Measurements from ENCODE around the gene PCSK4. TPM values are rescaled to one million over a fixed set of nuclear protein-coding genes. Genes with fewer than 3 reads are reported as not detected.
"Not testable (repeated sequence)": the region's sequence is repeated elsewhere in the genome, so short reads cannot be mapped to it uniquely, and the experiment has no call there.

Gene PCSK4
- total and polyA plus RNA-seq, 2 donors: 1.6 to 2.7 TPM

DNA sequence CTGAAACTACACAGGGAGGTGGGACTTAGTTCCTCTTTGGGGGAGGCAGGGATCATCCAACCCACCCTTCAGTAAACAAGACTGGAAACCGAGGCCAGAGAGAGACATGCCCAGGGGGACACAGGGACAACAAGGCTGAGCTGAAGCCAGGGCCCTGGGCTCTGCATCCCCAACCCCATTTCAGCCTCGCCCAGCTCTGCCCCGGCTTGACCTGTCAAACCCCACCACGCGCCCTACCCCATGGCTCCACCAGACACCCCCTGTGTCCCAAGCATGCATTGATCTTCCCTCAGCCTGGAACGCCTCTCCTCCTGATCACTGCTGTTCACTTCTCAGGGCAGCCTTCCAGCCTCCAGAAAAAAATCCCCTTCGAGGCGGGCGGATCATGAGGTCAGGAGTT is 42.2 kb downstream of the PCSK4 start:
- H3K4me1 ChIP-seq (ENCODE audit: insufficient read depth): peaks cover 5% of the 10 kb centered on the region

DNA sequence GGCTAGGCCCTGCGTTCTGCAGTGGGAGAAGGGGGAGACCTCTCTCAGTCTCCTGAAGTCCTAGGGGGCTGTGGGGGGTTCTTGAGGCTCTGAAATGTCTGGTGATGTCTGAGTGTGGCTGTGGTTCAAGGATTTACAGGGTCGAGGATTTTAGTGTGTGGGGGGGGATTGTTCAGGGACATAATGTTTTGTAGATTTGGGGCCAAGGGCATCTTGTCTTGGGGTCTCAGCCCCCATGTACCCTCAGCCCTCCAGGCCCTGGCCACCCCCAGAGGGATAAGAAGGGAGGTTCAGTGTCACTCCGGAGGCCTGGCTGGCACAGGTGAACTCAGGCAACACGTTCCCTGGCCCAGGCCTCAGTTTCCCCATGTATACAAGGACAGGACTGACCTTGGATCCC is 42.6 kb downstream of the PCSK4 start:
- 26% methylated on average over 4 of the region's 4 CpGs for WGBS
- Histone ChIP-seq H3K36me3 (ENCODE audit: insufficient read depth) (no peaks in the 10 kb centered on the region), H3K4me1 (ENCODE audit: insufficient read depth) (peaks cover 5% of the 10 kb centered on the region), H3K4me3 (ENCODE audit: low read depth, low read length) (no peak overlapping the region), H3K27ac (ENCODE audit: low read depth) (no peak overlapping the region)
- DNase-seq (ENCODE audit: extremely low spot score): no peak

More for the DNA sequence above, 42.2 kb downstream of the PCSK4 start:
- no peak overlapping the region for H3K27ac ChIP-seq (ENCODE audit: low read depth)
- DNase-seq (ENCODE audit: extremely low spot score): no peak
- H3K4me3 ChIP-seq (ENCODE audit: low read depth, low read length): no peak overlapping the region
- H3K36me3 ChIP-seq (ENCODE audit: insufficient read depth): no peaks in the 10 kb centered on the region
- WGBS: 86% methylated on average over 9 of the region's 9 CpGs

DNA sequence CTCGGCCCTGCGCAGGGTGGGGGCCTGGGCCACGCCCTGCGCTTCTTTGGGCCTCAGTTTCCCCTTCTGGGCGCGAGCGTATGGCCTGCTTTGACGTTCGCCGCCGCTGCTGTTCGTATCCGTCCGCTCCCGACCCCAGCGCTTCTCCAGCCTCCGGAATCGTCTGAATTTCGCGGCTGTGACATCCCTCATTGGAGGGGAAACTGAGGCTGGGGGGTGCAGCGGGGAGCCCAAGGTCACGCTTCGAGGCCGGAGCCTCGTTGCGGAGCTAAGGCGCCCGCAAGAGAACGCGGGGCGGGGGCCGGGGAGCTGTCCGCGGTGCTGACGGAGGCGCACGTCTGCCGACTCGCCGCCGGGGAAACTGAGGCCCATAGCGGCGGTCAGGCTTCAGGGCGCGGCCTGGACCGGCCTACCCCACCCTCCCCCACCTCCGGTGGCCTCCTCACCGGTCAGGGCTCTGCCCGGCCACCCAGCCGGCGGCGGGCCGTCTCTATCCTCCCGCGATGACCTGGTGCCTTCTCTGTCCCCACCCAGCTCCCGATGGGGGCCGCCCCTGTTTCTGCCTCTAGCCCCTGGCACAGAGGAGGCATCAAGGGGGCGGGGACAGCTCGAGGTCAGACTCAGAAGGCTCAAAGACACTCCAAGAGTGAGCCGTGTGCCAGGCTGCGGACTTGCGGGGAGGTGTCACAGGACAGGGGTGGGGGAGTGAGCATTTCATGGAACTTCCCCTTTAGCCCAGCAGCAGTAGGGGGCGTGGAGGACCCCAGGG is 43.3 kb downstream of the PCSK4 start:
- H3K4me1 ChIP-seq (ENCODE audit: insufficient read depth): peaks cover 5% of the 10 kb centered on the region
- no peak overlapping the region for H3K27ac ChIP-seq (ENCODE audit: low read depth)
- H3K4me3 ChIP-seq (ENCODE audit: low read depth, low read length): no peak overlapping the region
- WGBS: 4% methylated on average over 63 of the region's 63 CpGs
- H3K36me3 ChIP-seq (ENCODE audit: insufficient read depth): no peaks in the 10 kb centered on the region
- no peak for DNase-seq (ENCODE audit: extremely low spot score)

DNA sequence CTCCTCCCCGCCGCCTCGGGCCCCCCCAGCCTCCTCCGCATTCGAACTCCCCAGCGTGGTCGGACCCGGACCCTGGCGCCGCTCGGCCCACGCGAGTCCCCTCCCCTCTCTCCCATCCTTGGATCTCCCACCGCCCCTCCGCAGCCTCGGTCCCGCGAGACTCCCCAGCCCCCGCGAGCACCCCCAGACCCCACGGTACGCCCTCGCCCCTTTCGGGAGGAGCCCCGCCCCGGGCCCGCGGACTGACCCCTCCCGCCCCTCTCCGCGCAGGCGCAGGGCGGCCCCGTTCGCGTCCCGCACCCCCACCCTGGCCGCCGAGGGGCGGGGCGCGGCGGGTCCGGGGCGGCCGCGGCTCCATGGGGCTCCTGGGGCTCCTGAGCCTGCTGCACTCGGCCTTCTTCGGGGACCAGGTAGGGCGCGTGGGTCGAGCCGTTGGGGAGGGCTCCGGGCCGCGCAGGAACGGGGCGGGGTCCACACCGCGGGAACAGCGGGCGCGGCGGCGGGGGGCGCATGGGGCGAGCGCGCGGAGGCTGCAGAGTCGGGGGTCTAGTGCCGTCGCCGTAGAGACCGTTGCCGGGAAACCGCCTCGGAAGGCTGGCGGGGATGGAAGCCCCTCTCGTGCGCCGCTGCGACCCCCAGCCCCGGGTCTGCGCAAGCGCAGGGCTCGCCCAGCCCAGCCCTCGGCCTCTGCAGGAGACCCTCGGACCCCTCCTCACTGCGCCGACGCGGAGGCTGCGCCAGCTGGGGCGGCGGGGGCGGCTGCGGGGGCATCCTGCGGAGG is 44.0 kb downstream of the PCSK4 start:
- Histone ChIP-seq H3K4me3 (ENCODE audit: low read depth, low read length) (peak overlapping the region; percentile 27), H3K27ac (ENCODE audit: low read depth) (no peak overlapping the region), H3K4me1 (ENCODE audit: insufficient read depth) (peaks cover 5% of the 10 kb centered on the region), H3K36me3 (ENCODE audit: insufficient read depth) (no peaks in the 10 kb centered on the region)
- DNase-seq (ENCODE audit: extremely low spot score): no peak
- 1% methylated on average over 99 of the region's 99 CpGs for WGBS

DNA sequence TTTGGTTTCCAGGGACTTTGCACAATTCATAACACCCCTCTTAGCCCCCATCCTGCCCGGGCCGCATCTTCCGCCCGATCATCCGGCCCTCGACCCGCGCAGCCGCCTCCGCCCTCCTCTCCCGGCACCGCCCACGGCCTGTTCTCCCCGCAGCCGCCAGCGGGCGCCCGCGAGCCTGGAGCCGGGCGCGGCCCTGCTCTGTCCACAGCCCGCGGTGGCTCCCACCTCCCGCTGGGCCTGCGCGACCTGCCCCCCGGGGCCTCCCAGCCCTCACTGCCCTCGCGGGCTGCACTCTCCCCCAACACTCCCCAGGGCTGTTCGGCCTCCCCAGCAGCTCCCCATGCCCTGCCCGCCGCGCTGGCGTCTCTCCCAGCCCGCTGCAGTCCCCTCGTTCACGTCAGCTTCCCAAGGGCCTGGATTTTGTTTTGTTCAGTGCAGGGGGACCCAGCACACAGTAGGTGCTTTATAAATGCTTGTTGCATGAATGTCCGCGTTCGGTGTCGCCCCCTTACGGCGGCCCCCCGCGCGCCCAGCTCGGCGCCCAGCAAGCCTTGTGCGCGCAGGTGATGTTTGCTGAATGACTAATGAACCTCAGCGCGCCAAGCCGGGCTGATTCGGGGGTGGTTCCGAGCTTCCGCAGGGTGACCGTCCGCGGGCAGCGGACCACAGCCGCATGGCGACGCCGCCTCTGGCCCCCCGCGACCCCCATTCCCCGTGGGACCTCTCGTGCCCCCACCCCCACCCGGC is 44.8 kb downstream of the PCSK4 start:
- no peak for DNase-seq (ENCODE audit: extremely low spot score)
- WGBS: 2% methylated on average over 70 of the region's 70 CpGs
- Histone ChIP-seq H3K36me3 (ENCODE audit: insufficient read depth) (peaks cover 4% of the 10 kb centered on the region), H3K4me1 (ENCODE audit: insufficient read depth) (peaks cover 5% of the 10 kb centered on the region), H3K4me3 (ENCODE audit: low read depth, low read length) (peak overlapping the region; percentile 28), H3K27ac (ENCODE audit: low read depth) (no peak overlapping the region)

DNA sequence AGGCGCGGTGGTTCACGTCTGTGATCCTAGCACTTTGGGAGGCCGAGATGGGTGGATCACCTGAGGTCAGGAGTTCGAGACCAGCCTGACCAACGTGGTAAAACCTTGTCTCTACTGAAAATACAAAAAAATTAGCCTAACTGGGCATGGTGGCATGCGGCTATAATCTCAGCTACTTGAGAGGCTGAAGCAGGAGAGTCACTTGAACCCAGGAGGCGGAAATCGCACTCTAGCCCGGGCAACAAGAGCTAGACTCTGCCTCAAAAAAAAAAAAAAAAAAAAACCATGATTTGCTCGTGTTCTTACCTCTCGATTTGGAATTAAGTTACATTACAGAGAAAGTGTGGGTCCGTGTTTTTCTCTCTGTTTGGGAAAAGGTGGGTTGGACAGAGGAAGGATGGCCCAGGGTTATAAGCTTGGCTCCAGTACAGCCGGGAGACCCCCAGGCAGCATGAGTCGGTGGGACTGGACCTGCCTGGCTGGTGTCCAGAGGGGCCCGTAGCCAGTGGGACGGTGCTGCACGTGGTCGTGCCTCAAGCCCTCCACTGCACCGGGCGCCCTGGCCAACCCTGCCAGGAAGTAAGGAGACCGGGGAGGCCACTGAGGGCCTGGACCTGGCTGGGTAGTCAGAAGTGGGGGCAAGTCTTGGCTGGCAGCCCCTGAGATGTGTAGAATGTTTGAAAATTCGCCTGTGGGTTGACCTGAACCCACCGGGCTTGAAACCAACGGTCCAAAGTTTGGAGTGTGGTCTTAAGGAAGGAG is 48.3 kb downstream of the PCSK4 start:
- no peak overlapping the region for H3K4me3 ChIP-seq (ENCODE audit: low read depth, low read length)
- DNase-seq (ENCODE audit: extremely low spot score): no peak
- peaks cover 4% of the 10 kb centered on the region for H3K36me3 ChIP-seq (ENCODE audit: insufficient read depth)
- H3K4me1 ChIP-seq (ENCODE audit: insufficient read depth): peaks cover 5% of the 10 kb centered on the region
- WGBS: 84% methylated on average over 25 of the region's 25 CpGs
- no peak overlapping the region for H3K27ac ChIP-seq (ENCODE audit: low read depth)

DNA sequence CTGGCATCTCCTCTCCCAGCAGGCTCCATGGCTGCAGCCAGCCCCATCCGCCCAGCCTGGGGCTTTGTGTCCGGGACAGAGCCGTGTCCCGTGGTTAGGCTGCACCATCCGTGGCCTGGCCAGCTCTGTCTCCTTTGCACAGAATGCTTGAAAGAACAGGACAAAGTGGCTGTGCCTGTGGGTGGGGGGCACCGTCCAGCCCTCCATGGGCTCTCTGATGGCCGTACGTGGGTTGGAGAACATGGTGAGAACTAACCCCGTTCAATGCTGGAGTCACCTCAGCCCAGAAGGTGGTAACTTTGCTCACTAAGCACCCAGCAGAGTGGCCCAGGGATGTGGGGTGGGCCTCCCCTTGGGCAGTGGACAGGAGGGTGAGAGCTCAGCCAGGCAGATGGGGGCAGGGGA is 49.1 kb downstream of the PCSK4 start:
- H3K27ac ChIP-seq (ENCODE audit: low read depth): no peak overlapping the region
- DNase-seq (ENCODE audit: extremely low spot score): no peak
- H3K36me3 ChIP-seq (ENCODE audit: insufficient read depth): peaks cover 4% of the 10 kb centered on the region
- H3K4me3 ChIP-seq (ENCODE audit: low read depth, low read length): no peak overlapping the region
- WGBS: 92% methylated on average over 9 of the region's 9 CpGs
- peaks cover 3% of the 10 kb centered on the region for H3K4me1 ChIP-seq (ENCODE audit: insufficient read depth)

DNA sequence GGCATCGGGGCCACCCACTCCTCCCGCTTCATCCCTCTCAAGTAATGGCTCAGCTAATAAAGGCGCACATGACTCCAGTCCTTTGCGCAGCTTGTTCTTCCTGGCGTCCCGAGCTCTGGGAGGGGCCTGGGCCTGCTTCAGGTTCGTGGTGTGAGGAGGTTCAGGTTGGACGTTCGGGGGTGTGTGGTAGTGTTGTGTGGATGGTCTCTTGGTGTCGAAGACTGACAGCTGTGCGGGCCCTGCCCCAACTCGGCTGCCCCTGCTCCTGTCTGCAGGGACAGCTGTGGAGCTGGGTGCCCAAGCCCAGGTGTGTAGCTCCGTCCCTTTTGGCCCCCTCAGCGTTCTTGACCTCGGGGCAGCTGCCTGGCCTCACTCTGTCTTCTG is 49.7 kb downstream of the PCSK4 start:
- no peak for DNase-seq (ENCODE audit: extremely low spot score)
- 87% methylated on average over 15 of the region's 15 CpGs for WGBS
- peaks cover 2% of the 10 kb centered on the region for H3K4me1 ChIP-seq (ENCODE audit: insufficient read depth)
- no peak overlapping the region for H3K4me3 ChIP-seq (ENCODE audit: low read depth, low read length)
- no peak overlapping the region for H3K27ac ChIP-seq (ENCODE audit: low read depth)
- peaks cover 4% of the 10 kb centered on the region for H3K36me3 ChIP-seq (ENCODE audit: insufficient read depth)

DNA sequence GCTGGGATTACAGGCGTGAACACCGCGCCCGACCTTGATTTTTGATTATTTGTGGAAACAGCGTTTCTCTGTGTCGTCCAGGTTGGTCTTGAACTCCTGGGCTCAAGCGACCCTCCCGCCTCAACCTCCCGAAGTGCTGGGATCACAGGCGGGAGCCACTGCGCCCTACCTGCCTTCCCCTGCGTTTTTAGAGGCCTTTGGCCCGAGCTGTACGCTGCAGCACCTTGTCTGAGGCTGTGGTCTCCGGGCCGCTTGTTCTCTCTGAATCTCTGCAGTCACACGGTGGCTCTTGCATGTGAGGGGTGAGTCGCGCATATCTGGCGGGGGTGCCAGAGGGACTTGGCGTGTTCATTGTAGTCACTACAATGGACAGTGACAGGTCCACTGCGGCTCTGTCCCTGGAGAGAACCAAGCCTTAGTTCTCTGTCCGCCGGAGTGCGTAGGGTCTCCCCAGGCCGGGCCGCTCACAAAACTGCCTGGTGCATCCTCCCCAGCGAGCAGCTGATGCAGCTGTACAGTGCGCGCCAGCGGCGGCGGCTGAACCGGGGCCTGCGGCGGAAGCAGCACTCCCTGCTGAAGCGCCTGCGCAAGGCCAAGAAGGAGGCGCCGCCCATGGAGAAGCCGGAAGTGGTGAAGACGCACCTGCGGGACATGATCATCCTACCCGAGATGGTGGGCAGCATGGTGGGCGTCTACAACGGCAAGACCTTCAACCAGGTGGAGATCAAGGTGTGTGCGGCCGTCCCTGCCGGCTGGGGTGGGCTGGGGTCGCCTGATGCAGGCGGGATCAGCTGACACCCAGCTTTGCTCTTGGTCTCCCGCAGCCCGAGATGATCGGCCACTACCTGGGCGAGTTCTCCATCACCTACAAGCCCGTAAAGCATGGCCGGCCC is 50.4 kb downstream of the PCSK4 start:
- not testable (repeated sequence) for H3K27ac ChIP-seq (ENCODE audit: low read depth); DNase-seq (ENCODE audit: extremely low spot score); H3K4me1 ChIP-seq (ENCODE audit: insufficient read depth); H3K36me3 ChIP-seq (ENCODE audit: insufficient read depth); H3K4me3 ChIP-seq (ENCODE audit: low read depth, low read length)
- 82% methylated on average over 57 of the region's 57 CpGs for WGBS

DNA sequence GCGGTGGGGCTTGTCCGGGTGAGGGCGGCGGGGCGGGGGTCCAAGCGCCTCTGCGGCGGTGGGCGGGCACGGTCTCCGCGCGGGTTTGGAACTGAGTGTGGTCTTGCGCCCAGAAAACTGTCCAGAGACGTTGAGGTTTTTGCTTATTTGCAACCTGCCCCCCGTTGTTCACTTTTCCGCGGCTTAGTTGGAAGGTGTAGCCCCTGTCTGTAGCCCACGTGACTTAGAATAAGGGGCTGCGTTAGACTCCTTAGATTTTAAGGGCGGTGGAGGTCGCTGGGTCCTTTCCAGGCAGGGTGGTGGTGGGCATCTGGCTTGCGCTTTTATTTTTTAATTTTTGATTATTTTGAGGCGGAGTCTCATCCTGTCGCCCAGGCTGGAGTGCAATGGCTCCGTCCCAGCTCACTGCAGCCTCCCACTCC is 51.2 kb downstream of the PCSK4 start:
- no peak overlapping the region for H3K27ac ChIP-seq (ENCODE audit: low read depth)

DNA sequence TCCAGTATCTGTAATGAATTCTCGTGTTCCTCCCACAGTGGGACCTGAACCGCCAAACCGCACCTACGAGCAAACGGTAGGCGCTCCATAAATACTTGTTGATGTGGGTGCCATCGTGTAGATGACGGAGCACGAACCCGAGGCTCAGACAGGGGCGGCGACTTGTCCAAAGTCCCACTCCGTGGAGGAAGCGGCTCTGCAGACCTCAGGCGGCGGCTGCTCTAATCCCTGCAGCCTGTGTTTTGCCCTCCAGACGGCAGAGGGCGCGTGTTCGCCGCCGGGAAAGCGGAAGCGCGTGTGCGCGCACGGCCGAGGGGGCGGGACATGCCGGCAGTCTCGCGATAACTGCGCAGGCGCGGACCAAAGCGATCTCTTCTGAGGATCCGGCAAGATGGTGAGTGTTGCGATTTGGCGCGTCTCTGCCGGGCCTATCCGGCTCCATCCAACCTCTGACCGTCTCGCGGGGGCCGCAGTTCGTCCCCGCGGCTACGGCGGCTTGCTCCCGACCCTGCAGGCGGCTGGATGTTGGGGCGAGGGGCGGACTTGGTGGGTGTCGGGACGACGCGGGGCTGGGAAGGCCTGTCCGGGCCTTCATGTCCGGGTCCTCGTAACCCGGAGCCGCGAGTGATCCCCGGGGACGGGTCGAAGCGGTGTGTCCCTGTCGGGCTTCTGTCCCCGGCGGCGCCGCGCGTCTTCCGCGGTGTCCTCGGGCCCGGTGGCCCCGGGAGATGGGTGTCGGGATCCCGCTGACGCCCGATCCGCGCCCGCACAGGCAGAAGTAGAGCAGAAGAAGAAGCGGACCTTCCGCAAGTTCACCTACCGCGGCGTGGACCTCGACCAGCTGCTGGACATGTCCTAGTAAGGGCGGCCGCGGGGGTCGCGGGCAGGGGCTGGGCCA is 51.9 kb downstream of the PCSK4 start, which contains the start of gene RPS15:
Gene RPS15 (plus strand): TSS at position 362 of the 898 bp plus-strand sequence. CDS start 30 bp downstream, at position 392.
- no peaks in the 10 kb centered on the region for H3K4me1 ChIP-seq (ENCODE audit: insufficient read depth)
- H3K4me3 ChIP-seq (ENCODE audit: low read depth, low read length): peak within 1 kb of the TSS; percentile 95
- DNase-seq (ENCODE audit: extremely low spot score): peak; percentile 84
- peak within 1 kb of the TSS; percentile 82 for H3K27ac ChIP-seq (ENCODE audit: low read depth)
- H3K36me3 ChIP-seq (ENCODE audit: insufficient read depth): peaks cover 9% of the 10 kb centered on the region
- WGBS: 1% methylated on average over 100 of the region's 100 CpGs

More for the DNA sequence above, 51.2 kb downstream of the PCSK4 start:
- DNase-seq (ENCODE audit: extremely low spot score): no peak
- 1% methylated on average over 26 of the region's 26 CpGs for WGBS
- Histone ChIP-seq H3K4me1 (ENCODE audit: insufficient read depth) (no peaks in the 10 kb centered on the region), H3K36me3 (ENCODE audit: insufficient read depth) (peaks cover 4% of the 10 kb centered on the region), H3K4me3 (ENCODE audit: low read depth, low read length) (peak overlapping the region; percentile 95)
